HG02588 (cell line): ENCODE results near the gene SNX5.

Experiments used
- ATAC-seq: cut with Tn5 transposase; IDR thresholded peaks from one replicate; pipeline ENCODE4 v1.9.1; 2021; ENCODE audit warnings: mild to moderate bottlenecking, moderate library complexity; ENCODE audit not compliant: unreplicated experiment

SNX5 gene

GRCh38 chr20:17941826-17942196 is 26.8 kb downstream of the SNX5 start:
- ATAC-seq, result no peak

GRCh38 chr20:17941087-17941825 is 27.3 kb downstream of the SNX5 start:
- no peak for ATAC-seq

- no peak for ATAC-seq
Measured at GRCh38 chr20:17940224-17940971, 28.2 kb downstream of the SNX5 start.

GRCh38 chr20:17939622-17940223 is 28.9 kb downstream of the SNX5 start:
- no peak for ATAC-seq

GRCh38 chr20:17938871-17939619 is 29.5 kb downstream of the SNX5 start:
- ATAC-seq, result peak; percentile 65

GRCh38 chr20:17936761-17937732 is 31.5 kb downstream of the SNX5 start:
- no peak for ATAC-seq

GRCh38 chr20:17936286-17936760 is 32.3 kb downstream of the SNX5 start:
- ATAC-seq, result no peak

GRCh38 chr20:17935761-17936160 is 32.8 kb downstream of the SNX5 start:
- ATAC-seq, result no peak

GRCh38 chr20:17935186-17935585 is 33.4 kb downstream of the SNX5 start:
- no peak for ATAC-seq

- no peak for ATAC-seq
Measured at GRCh38 chr20:17934141-17934862, 34.3 kb downstream of the SNX5 start.

GRCh38 chr20:17933711-17934110 is 34.9 kb downstream of the SNX5 start:
- no peak for ATAC-seq

GRCh38 chr20:17933121-17933520 is 35.5 kb downstream of the SNX5 start:
- ATAC-seq, result no peak

GRCh38 chr20:17932396-17932795 is 36.2 kb downstream of the SNX5 start:
- ATAC-seq, result no peak

GRCh38 chr20:17931513-17931912 is 37.1 kb downstream of the SNX5 start:
- no peak for ATAC-seq

- no peak for ATAC-seq
Measured at GRCh38 chr20:17928633-17929311, 39.8 kb downstream of the SNX5 start.

- ATAC-seq, result no peak
Measured at GRCh38 chr20:17928211-17928611, 40.4 kb downstream of the SNX5 start.

GRCh38 chr20:17925940-17926300 is 42.7 kb downstream of the SNX5 start:
- no peak for ATAC-seq

- no peak for ATAC-seq
Measured at GRCh38 chr20:17925141-17925939, 43.3 kb downstream of the SNX5 start.
